HEK293 (cell line): ENCODE data around the gene IMMP2L.

Experiments used
- SALL2 ChIP-seq: fragments of 450-650 bp; formaldehyde crosslinking; IDR thresholded peaks from 2 replicates; pipeline ENCODE4 v1.5.0; 2017; ENCODE audit warnings: missing biosample characterization, mild to moderate bottlenecking, missing genetic modification characterization, borderline replicate concordance
- SCRT1 ChIP-seq: fragments of 450-650 bp; formaldehyde crosslinking; IDR thresholded peaks from 2 replicates; pipeline ENCODE4 v1.5.1; 2016; ENCODE audit warnings: missing biosample characterization, missing genetic modification characterization, borderline replicate concordance
- TCF7L2 ChIP-seq: IDR thresholded peaks from 2 replicates; pipeline ENCODE4 v1.6.1; 2011; ENCODE audit warnings: low read depth, mild to moderate bottlenecking, inconsistent platforms, low read length, moderate library complexity, borderline replicate concordance
- ZNF10 ChIP-seq: fragments of 450-650 bp; formaldehyde crosslinking; IDR thresholded peaks from 2 replicates; pipeline ENCODE4 v1.5.1; 2017; ENCODE audit warnings: missing biosample characterization, missing genetic modification characterization
- ZNF596 ChIP-seq: fragments of 450-650 bp; IDR thresholded peaks from 2 replicates; pipeline ENCODE4 v1.5.0; 2018; ENCODE audit warnings: missing biosample characterization, mild to moderate bottlenecking, missing genetic modification characterization, moderate library complexity
- TF ChIP-seq, protein P1 (sequence below): fragments of 450-650 bp; formaldehyde crosslinking; IDR thresholded peaks from 2 replicates; pipeline ENCODE4 v1.5.1; 2016; ENCODE audit warnings: missing biosample characterization, missing genetic modification characterization
- TF ChIP-seq, protein P2 (sequence below): fragments of 450-650 bp; formaldehyde crosslinking; optimal IDR thresholded peaks from 2 replicates; pipeline ENCODE3; 2016; ENCODE audit warnings: missing biosample characterization, mild to moderate bottlenecking, missing genetic modification characterization
- TF ChIP-seq, protein P3 (sequence below): fragments of 450-650 bp; formaldehyde crosslinking; IDR thresholded peaks from 2 replicates; pipeline ENCODE4 v1.5.1; 2017; ENCODE audit warnings: missing biosample characterization, missing genetic modification characterization

DNA sequence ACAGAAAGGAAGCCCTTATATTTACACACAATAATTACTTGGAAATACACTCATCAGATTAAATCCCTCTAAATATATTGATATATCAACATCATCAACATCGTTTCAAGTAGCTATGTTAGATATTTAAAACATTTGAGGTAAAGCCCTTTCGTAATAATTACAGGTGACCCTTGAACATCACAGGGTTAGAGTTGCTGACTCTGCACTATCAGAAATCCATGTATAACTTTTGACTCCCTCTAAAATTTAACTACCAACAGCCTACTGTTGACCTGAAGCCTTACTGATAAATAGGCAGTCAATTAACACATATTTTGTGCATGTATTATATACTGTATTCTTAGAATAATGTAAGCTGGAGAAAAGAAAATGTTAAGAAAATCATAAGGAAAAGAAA is 505.9 kb downstream of the IMMP2L start:
- TF ChIP-seq ZNF10 (tag by site-specific recombination): no peak
- no peak for TF ChIP-seq TCF7L2
- TF ChIP-seq, protein P1, sequence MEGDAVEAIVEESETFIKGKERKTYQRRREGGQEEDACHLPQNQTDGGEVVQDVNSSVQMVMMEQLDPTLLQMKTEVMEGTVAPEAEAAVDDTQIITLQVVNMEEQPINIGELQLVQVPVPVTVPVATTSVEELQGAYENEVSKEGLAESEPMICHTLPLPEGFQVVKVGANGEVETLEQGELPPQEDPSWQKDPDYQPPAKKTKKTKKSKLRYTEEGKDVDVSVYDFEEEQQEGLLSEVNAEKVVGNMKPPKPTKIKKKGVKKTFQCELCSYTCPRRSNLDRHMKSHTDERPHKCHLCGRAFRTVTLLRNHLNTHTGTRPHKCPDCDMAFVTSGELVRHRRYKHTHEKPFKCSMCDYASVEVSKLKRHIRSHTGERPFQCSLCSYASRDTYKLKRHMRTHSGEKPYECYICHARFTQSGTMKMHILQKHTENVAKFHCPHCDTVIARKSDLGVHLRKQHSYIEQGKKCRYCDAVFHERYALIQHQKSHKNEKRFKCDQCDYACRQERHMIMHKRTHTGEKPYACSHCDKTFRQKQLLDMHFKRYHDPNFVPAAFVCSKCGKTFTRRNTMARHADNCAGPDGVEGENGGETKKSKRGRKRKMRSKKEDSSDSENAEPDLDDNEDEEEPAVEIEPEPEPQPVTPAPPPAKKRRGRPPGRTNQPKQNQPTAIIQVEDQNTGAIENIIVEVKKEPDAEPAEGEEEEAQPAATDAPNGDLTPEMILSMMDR (tag by site-specific recombination): no peak
- TF ChIP-seq SALL2 (tag by site-specific recombination): no peak
- no peak for TF ChIP-seq SCRT1 (tag by site-specific recombination)
- TF ChIP-seq ZNF596 (tag by site-specific recombination): no peak
- TF ChIP-seq, protein P2, sequence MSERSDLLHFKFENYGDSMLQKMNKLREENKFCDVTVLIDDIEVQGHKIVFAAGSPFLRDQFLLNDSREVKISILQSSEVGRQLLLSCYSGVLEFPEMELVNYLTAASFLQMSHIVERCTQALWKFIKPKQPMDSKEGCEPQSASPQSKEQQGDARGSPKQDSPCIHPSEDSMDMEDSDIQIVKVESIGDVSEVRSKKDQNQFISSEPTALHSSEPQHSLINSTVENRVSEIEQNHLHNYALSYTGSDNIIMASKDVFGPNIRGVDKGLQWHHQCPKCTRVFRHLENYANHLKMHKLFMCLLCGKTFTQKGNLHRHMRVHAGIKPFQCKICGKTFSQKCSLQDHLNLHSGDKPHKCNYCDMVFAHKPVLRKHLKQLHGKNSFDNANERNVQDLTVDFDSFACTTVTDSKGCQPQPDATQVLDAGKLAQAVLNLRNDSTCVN (tag by site-specific recombination): no peak
- TF ChIP-seq, protein P3, sequence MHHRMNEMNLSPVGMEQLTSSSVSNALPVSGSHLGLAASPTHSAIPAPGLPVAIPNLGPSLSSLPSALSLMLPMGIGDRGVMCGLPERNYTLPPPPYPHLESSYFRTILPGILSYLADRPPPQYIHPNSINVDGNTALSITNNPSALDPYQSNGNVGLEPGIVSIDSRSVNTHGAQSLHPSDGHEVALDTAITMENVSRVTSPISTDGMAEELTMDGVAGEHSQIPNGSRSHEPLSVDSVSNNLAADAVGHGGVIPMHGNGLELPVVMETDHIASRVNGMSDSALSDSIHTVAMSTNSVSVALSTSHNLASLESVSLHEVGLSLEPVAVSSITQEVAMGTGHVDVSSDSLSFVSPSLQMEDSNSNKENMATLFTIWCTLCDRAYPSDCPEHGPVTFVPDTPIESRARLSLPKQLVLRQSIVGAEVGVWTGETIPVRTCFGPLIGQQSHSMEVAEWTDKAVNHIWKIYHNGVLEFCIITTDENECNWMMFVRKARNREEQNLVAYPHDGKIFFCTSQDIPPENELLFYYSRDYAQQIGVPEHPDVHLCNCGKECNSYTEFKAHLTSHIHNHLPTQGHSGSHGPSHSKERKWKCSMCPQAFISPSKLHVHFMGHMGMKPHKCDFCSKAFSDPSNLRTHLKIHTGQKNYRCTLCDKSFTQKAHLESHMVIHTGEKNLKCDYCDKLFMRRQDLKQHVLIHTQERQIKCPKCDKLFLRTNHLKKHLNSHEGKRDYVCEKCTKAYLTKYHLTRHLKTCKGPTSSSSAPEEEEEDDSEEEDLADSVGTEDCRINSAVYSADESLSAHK: no peak
